Activated CD4-positive, CD25-positive, alpha-beta regulatory T cell treated with anti-CD3 and anti-CD28 coated beads, Interleukin-2, amount 50 U/mL, for 24 hours (primary cell): Measurements from ENCODE around the gene PPEF2.

Source experiments
- ATAC-seq, 2 donors: fragments of 150-1000 bp; cut with Tn5 transposase; one replicate each; pipeline ENCODE4 v1.10.0; 2021; ENCODE audit warnings: mild to moderate bottlenecking in 1 of 2, moderate library complexity in 1 of 2

Gene PPEF2

GRCh38 chr4:75895744-75896314 is 6.4 kb downstream of the PPEF2 start:
- ATAC-seq = peak in 1 of 2 donors; percentile 48

GRCh38 chr4:75892508-75892907 is 9.7 kb downstream of the PPEF2 start:
- ATAC-seq = no peak

GRCh38 chr4:75891611-75892010 is 10.6 kb downstream of the PPEF2 start:
- no peak for ATAC-seq

GRCh38 chr4:75889537-75890199 is 12.6 kb downstream of the PPEF2 start:
- no peak for ATAC-seq

GRCh38 chr4:75886104-75886503 is 16.1 kb downstream of the PPEF2 start:
- ATAC-seq = no peak

GRCh38 chr4:75881476-75881875 is 20.8 kb downstream of the PPEF2 start:
- ATAC-seq = no peak

GRCh38 chr4:75880278-75880677 is 22.0 kb downstream of the PPEF2 start:
- ATAC-seq = no peak

GRCh38 chr4:75878246-75878756 is 24.0 kb downstream of the PPEF2 start:
- no peak for ATAC-seq

- no peak for ATAC-seq
Measured at GRCh38 chr4:75876218-75876617, 26.0 kb downstream of the PPEF2 start.

- no peak for ATAC-seq
Measured at GRCh38 chr4:75869100-75869499, 33.2 kb downstream of the PPEF2 start.

GRCh38 chr4:75867130-75867529 is 35.1 kb downstream of the PPEF2 start:
- ATAC-seq = no peak

- no peak for ATAC-seq
Measured at GRCh38 chr4:75860606-75861005, 41.6 kb downstream of the PPEF2 start.

- no peak for ATAC-seq
Measured at GRCh38 chr4:75858721-75859120, 43.5 kb downstream of the PPEF2 start.

- no peak for ATAC-seq
Measured at GRCh38 chr4:75849461-75849860, 52.8 kb downstream of the PPEF2 start.

- ATAC-seq = peak in 1 of 2 donors; percentile 39
Measured at GRCh38 chr4:75848891-75849290, 53.4 kb downstream of the PPEF2 start.

- ATAC-seq = peak; percentile 69 to 77
Measured at GRCh38 chr4:75848171-75848760, 54.0 kb downstream of the PPEF2 start.

- ATAC-seq = no peak
Measured at GRCh38 chr4:75845992-75846391, 56.3 kb downstream of the PPEF2 start.

GRCh38 chr4:75844151-75844662 is 58.0 kb downstream of the PPEF2 start:
- no peak for ATAC-seq

GRCh38 chr4:75843596-75843995 is 58.7 kb downstream of the PPEF2 start:
- ATAC-seq = no peak

GRCh38 chr4:75841641-75842520 is 60.4 kb downstream of the PPEF2 start:
- ATAC-seq = no peak

GRCh38 chr4:75834772-75835154 is 67.5 kb downstream of the PPEF2 start:
- no peak for ATAC-seq

- ATAC-seq = no peak
Measured at GRCh38 chr4:75834095-75834771, 68.0 kb downstream of the PPEF2 start.
